GM23248 (cell line): Measurements from ENCODE around the gene SLC12A1.

Experiments used
- EZH2 ChIP-seq: fragments of 200-600 bp; sonication (generic); IDR thresholded peaks from 2 replicates; pipeline ENCODE4 v1.6.1; 2018; ENCODE audit warnings: antibody characterized with exemption, mild to moderate bottlenecking; ENCODE audit not compliant: insufficient read depth, poor library complexity, severe bottlenecking
- EZH2phosphoT487 ChIP-seq: fragments of 200-600 bp; sonication (generic); IDR thresholded peaks from 2 replicates; pipeline ENCODE4 v1.6.1; 2018; ENCODE audit warnings: antibody characterized with exemption, moderate library complexity, mild to moderate bottlenecking, low read depth; ENCODE audit not compliant: insufficient read depth

DNA sequence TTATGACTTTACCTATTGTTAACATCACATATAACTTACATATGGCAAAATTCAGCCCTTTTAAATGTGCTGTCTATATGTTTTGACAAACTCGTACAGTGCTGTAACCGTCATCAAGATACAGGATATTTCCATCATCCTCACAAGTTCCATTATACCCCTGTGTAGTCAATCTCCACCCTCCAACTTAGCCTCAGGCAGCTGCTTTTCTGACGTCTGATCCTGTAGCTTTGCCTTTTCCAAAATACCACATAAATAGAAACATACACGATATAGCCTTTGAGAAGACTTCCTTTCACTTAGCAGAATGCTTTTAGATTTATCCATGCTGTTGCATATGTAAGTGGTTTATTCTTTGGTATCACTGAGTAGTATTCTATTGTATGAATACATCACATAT lies 47.1 kb downstream of the SLC12A1 start:
- TF ChIP-seq EZH2 (no peak), EZH2phosphoT487 (no peak)
